Measurements from ENCODE around the gene CAMK2G. TPM values are rescaled to one million over a fixed set of nuclear protein-coding genes. Genes with fewer than 3 reads are reported as not detected.

CAMK2G gene
- total and polyA plus RNA-seq, 2 experiments from 2014 or later, result 24.3 to 25.7 TPM

GRCh38 chr10:73841526-73842285, 32.6 kb downstream of the CAMK2G start:
- in situ Hi-C loops (cut with MboI), result no loop called here
- 0 out of 2 replicates have a peak overlapping the region, but pooled peaks have one; percentile 1 for H3K9ac ChIP-seq
- 68 to 69% methylated on average over 9 of the region's 9 CpGs for WGBS, 2 experiments (ENCODE audit: low coverage in 1 of 2, low lambda C conversion rate in 2 of 2, missing lambda C conversion rate in 2 of 2)
- no peak for TF ChIP-seq EZH2phosphoT487 (IDR thresholded peaks at IDR 0.05; ENCODE audit: insufficient read depth, low read depth)
- TF ChIP-seq EZH2 (IDR thresholded peaks at IDR 0.05; ENCODE audit: insufficient read depth, poor library complexity, severe bottlenecking), result no peak
- H3K79me2 ChIP-seq (ENCODE audit: insufficient read depth), result no peaks in the 10 kb centered on the region
- no peaks in the 10 kb centered on the region for H3K27me3 ChIP-seq (replicated peaks; ENCODE audit: insufficient read depth)
- peak; percentile 79 for DNase-seq
- H3K4me1 ChIP-seq (ENCODE audit: insufficient read depth), result peaks cover 25% of the 10 kb centered on the region
- no peak overlapping the region for H3K27ac ChIP-seq
- no peaks in the 10 kb centered on the region for H4K20me1 ChIP-seq (ENCODE audit: insufficient read depth)
- H3K36me3 ChIP-seq (ENCODE audit: low read depth), result no peaks in the 10 kb centered on the region; the same call in 1 of the 2 replicates
- H3K9me3 ChIP-seq (ENCODE audit: low read depth), result no peaks in the 10 kb centered on the region
- H3K9me2 ChIP-seq (ENCODE audit: insufficient read depth), result no peaks in the 10 kb centered on the region
- no peak overlapping the region for H2AFZ ChIP-seq
- H3K4me2 ChIP-seq (ENCODE audit: unreplicated experiment), result no peak overlapping the region
- no peak overlapping the region for H3K4me3 ChIP-seq
- peaks cover 32% of the 10 kb centered on the region for H3F3A ChIP-seq (ENCODE audit: insufficient read depth)

GRCh38 chr10:73841061-73841421, 33.3 kb downstream of the CAMK2G start:
- Histone ChIP-seq H3K4me1 (ENCODE audit: insufficient read depth) (peaks cover 27% of the 10 kb centered on the region), H3K9me2 (ENCODE audit: insufficient read depth) (no peaks in the 10 kb centered on the region), H3K36me3 (ENCODE audit: low read depth) (no peaks in the 10 kb centered on the region; the same call in 1 of the 2 replicates), H3F3A (ENCODE audit: insufficient read depth) (peaks cover 34% of the 10 kb centered on the region), H3K79me2 (ENCODE audit: insufficient read depth) (no peaks in the 10 kb centered on the region), H3K4me2 (ENCODE audit: unreplicated experiment) (no peak overlapping the region), H3K27me3 (replicated peaks; ENCODE audit: insufficient read depth) (no peaks in the 10 kb centered on the region), H4K20me1 (ENCODE audit: insufficient read depth) (no peaks in the 10 kb centered on the region), H3K4me3 (no peak overlapping the region), H3K9me3 (ENCODE audit: low read depth) (no peaks in the 10 kb centered on the region), H2AFZ (no peak overlapping the region), H3K9ac (0 out of 2 replicates have a peak overlapping the region, but pooled peaks have one; percentile 1), H3K27ac (no peak overlapping the region)
- in situ Hi-C loops (cut with MboI), result no loop called here
- DNase-seq, result no peak
- no peak for TF ChIP-seq EZH2phosphoT487 (IDR thresholded peaks at IDR 0.05; ENCODE audit: insufficient read depth, low read depth)
- WGBS, 2 experiments (ENCODE audit: low coverage in 1 of 2, low lambda C conversion rate in 2 of 2, missing lambda C conversion rate in 2 of 2), result 96 to 98% methylated on average over 9 of the region's 9 CpGs

DNA sequence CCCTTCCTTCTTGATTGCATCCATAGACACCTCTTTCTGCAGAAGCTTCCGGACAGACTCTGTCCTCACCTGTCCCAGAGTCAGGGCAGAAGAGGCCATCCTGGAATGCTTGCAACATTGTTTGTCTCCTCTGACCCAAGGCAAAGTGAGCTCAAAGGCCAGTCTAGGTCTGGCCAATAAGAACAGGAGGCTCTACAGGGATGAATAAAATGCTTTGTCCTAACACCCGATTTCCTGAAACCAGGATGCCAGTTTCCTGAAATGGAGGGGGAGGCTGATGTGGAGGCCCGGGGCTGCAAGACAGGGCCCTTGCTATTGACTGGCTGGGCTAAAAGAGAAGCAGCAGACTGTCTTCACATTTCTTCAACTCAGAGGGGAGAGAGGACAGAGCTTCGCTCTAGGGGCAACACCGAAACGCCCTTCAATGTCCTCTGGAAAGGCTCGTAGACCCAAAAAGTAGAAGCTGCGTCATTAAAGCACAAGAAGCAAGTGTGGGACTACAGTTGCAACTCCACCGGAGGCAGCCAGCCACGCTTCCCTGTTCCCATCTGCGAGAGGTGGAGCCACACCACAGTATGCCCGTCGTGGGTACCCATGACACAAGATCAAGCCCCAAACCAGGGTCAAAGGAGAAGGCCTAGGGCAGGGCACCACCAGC, 33.8 kb downstream of the CAMK2G start:
- no peaks in the 10 kb centered on the region for H3K9me2 ChIP-seq (ENCODE audit: insufficient read depth)
- in situ Hi-C loops (cut with MboI), result no loop called here
- no peak for TF ChIP-seq EZH2phosphoT487 (IDR thresholded peaks at IDR 0.05; ENCODE audit: insufficient read depth, low read depth)
- no peak for TF ChIP-seq EZH2 (IDR thresholded peaks at IDR 0.05; ENCODE audit: insufficient read depth, poor library complexity, severe bottlenecking)
- no peak overlapping the region for H2AFZ ChIP-seq
- H3K27me3 ChIP-seq (replicated peaks; ENCODE audit: insufficient read depth), result no peaks in the 10 kb centered on the region
- H4K20me1 ChIP-seq (ENCODE audit: insufficient read depth), result no peaks in the 10 kb centered on the region
- no peak overlapping the region for H3K27ac ChIP-seq
- peaks cover 34% of the 10 kb centered on the region for H3F3A ChIP-seq (ENCODE audit: insufficient read depth)
- WGBS, 2 experiments (ENCODE audit: low coverage in 1 of 2, low lambda C conversion rate in 2 of 2, missing lambda C conversion rate in 2 of 2), result 95 to 96% methylated on average over 13 of the region's 13 CpGs
- H3K4me2 ChIP-seq (ENCODE audit: unreplicated experiment), result no peak overlapping the region
- DNase-seq, result no peak
- H3K4me1 ChIP-seq (ENCODE audit: insufficient read depth), result peaks cover 27% of the 10 kb centered on the region
- no peaks in the 10 kb centered on the region for H3K9me3 ChIP-seq (ENCODE audit: low read depth)
- H3K4me3 ChIP-seq, result no peak overlapping the region
- no peak overlapping the region for H3K9ac ChIP-seq
- no peaks in the 10 kb centered on the region; the same call in 1 of the 2 replicates for H3K36me3 ChIP-seq (ENCODE audit: low read depth)
- H3K79me2 ChIP-seq (ENCODE audit: insufficient read depth), result no peaks in the 10 kb centered on the region

DNA sequence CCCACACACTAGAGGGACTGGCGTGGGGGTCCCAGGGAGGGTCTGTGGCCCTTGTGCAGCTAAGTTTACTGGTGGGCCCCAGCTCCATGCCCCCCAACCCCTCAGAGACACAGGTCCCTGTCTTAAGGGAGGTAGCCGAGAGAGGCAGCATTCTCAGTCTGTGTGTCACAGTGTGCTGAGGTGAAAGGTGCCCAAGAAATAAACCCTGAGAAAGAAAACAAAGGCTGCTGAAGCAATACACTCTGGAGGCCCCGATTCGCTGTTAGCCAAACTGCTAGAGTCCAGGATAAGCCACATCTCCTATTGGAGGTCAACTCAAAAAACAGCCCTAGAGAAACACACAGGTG, 34.3 kb downstream of the CAMK2G start:
- 95 to 96% methylated on average over 4 of the region's 4 CpGs for WGBS, 2 experiments (ENCODE audit: low coverage in 1 of 2, low lambda C conversion rate in 2 of 2, missing lambda C conversion rate in 2 of 2)
- H3K27me3 ChIP-seq (replicated peaks; ENCODE audit: insufficient read depth), result no peaks in the 10 kb centered on the region
- H3K9me3 ChIP-seq (ENCODE audit: low read depth), result no peaks in the 10 kb centered on the region
- H3K4me1 ChIP-seq (ENCODE audit: insufficient read depth), result peaks cover 27% of the 10 kb centered on the region
- H4K20me1 ChIP-seq (ENCODE audit: insufficient read depth), result no peaks in the 10 kb centered on the region
- H3K27ac ChIP-seq, result no peak overlapping the region
- H3K9me2 ChIP-seq (ENCODE audit: insufficient read depth), result no peaks in the 10 kb centered on the region
- H2AFZ ChIP-seq, result no peak overlapping the region
- peaks cover 34% of the 10 kb centered on the region for H3F3A ChIP-seq (ENCODE audit: insufficient read depth)
- no peak overlapping the region for H3K9ac ChIP-seq
- H3K36me3 ChIP-seq (ENCODE audit: low read depth), result no peaks in the 10 kb centered on the region; the same call in 1 of the 2 replicates
- no peaks in the 10 kb centered on the region for H3K79me2 ChIP-seq (ENCODE audit: insufficient read depth)
- no peak for DNase-seq
- in situ Hi-C loops (cut with MboI), result no loop called here
- H3K4me3 ChIP-seq, result no peak overlapping the region
- no peak overlapping the region for H3K4me2 ChIP-seq (ENCODE audit: unreplicated experiment)
- TF ChIP-seq EZH2phosphoT487 (IDR thresholded peaks at IDR 0.05; ENCODE audit: insufficient read depth, low read depth) (no peak), EZH2 (IDR thresholded peaks at IDR 0.05; ENCODE audit: insufficient read depth, poor library complexity, severe bottlenecking) (no peak)
